GM19438 (cell line): Measurements from ENCODE around the gene MAG.

ENCODE experiments used
- ATAC-seq: cut with Tn5 transposase; IDR thresholded peaks from one replicate; pipeline ENCODE4 v1.9.1; 2021; ENCODE audit warnings: low read depth; ENCODE audit not compliant: unreplicated experiment

The MAG gene

GRCh38 chr19:35265126-35265899 lies 26.6 kb upstream of the MAG start:
- ATAC-seq, result no peak

- ATAC-seq, result no peak
Observed at GRCh38 chr19:35265900-35266519, 26.0 kb upstream of the MAG start.

- ATAC-seq, result no peak
Observed at GRCh38 chr19:35266520-35267352, 25.2 kb upstream of the MAG start.

GRCh38 chr19:35267353-35267817 lies 24.6 kb upstream of the MAG start:
- no peak for ATAC-seq

- no peak for ATAC-seq
Observed at GRCh38 chr19:35267818-35268535, 24.0 kb upstream of the MAG start.

GRCh38 chr19:35268536-35269437 lies 23.2 kb upstream of the MAG start, which contains the start of gene USF2:
TSS of gene USF2 (plus strand) at chr19:35268962. CDS start at chr19:35269102, 140 bp downstream.
- ATAC-seq, result no peak

GRCh38 chr19:35269438-35270117 lies 22.4 kb upstream of the MAG start:
- ATAC-seq, result peak; percentile 42

GRCh38 chr19:35270381-35270811 lies 21.6 kb upstream of the MAG start:
- ATAC-seq, result no peak

GRCh38 chr19:35271546-35271945 lies 20.4 kb upstream of the MAG start:
- no peak for ATAC-seq

GRCh38 chr19:35272122-35272719 lies 19.7 kb upstream of the MAG start:
- ATAC-seq, result no peak

- no peak for ATAC-seq
Observed at GRCh38 chr19:35272954-35273649, 18.9 kb upstream of the MAG start.

- no peak for ATAC-seq
Observed at GRCh38 chr19:35273686-35274259, 18.2 kb upstream of the MAG start.

GRCh38 chr19:35274323-35274722 lies 17.6 kb upstream of the MAG start:
- no peak for ATAC-seq

GRCh38 chr19:35276706-35277281 lies 15.2 kb upstream of the MAG start:
- ATAC-seq, result no peak

GRCh38 chr19:35278578-35279284 lies 13.2 kb upstream of the MAG start:
- no peak for ATAC-seq

- no peak for ATAC-seq
Observed at GRCh38 chr19:35279374-35279773, 12.6 kb upstream of the MAG start.
